Activated CD4-positive, alpha-beta T cell treated with anti-CD3 and anti-CD28 coated beads, Interleukin-2, amount 50 U/mL, for 16 hours (primary cell): ENCODE measurements around the gene ARHGAP18.
"Not testable (repeated sequence)": the region's sequence is repeated elsewhere in the genome, so short reads cannot be mapped to it uniquely, and the experiment has no call there.

Source experiments
- DNase-seq: peaks from one replicate; pipeline ENCODE4 v3.0.0-alpha.2; 2020

ARHGAP18 gene

DNA sequence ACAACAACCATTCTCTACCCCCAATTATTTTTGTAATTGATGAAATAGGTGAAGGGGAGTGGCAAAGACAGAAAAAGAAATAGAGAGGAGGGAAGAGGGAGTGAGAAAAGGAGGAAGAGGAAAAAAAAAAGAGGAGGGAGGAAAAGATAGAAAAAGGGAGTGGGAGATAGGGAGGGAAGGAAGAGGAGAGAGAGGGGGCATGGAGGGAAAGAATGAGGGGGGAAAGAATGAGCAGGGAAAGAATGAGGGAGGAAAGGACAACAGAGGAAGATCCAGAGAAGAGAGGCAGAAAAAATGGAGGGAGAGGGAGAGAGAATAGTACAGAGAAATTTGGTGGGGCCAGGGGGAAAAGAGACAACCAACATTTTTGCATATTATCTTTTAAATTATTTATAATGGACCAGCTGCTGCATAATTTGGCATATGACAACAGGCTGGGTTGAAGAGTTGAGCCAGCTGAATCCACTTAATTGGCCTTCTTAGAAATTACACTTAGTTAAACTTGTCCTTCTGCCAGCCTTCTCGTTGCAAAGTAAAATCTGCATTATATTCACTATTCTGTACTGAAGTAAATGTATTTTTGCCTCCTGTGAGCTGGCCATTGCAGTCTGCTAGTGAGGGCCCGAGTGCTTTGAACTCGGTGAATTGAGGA, 101.0 kb downstream of the ARHGAP18 start:
- DNase-seq, result no peak

DNA sequence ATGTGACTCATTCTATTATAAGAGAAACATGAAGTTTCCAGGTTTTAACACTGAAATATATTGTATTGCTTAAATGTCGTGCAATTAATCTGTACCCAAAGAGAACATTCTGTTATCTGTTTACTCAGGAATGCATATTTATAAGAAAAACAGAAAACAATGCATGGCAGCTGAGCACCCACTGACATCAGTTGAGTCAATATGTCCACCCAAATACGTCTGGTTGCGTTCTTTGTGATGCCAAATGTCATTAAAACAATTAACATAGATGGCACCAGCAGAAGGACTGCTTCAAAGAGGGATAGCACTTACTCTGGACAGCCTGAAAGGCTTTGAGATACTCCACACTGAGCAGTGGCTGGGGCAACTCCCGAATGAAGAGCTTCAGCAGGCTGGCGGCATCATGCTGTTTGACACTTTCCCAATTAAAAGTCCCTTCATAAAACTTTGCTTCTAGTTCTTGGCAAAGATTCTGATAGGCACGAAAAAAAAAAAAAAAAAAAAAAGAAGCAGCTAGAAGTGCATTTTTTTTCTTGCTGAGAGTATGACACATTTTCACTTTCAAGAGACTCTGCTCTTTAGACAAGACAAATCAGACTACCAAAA, 102.3 kb downstream of the ARHGAP18 start:
- no peak for DNase-seq

DNA sequence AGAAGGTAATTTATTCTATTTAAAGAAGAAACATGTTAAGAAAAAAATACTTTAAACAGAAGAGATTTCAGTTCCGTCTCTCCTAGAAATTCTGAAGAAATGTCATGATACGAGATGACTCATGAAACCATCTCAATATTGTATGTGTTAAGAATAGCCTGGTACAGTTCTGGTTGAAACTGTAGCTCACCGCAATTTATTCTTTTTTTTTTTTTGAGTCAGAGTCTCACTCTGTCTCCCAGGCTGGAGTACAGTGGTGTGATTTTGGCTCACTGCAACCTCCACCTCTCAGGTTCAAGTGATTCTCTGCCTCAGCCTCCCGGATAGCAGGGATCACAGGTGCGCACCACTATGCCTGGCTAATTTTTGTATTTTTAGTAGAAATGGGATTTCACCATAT, 103.3 kb downstream of the ARHGAP18 start:
- DNase-seq, result peak; percentile 53

DNA sequence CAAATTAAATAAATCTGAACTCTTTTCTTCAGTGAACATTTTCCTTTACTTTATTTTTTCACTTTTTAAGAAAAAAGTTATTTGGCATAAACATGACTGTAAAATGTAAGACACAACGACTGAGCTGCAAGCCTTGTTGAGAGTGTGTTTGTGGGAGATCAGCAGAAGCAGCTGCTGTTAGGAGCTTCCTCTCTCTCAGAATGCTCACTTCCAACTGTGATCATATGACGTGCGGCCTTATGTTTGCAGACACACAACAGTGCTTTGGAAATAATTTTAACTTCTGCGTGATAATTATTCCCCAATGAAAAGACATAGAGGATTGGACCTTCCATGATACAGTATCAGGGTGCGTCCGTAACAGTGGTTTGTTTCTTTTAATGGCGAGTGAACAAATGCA, 104.0 kb downstream of the ARHGAP18 start:
- no peak for DNase-seq

DNA sequence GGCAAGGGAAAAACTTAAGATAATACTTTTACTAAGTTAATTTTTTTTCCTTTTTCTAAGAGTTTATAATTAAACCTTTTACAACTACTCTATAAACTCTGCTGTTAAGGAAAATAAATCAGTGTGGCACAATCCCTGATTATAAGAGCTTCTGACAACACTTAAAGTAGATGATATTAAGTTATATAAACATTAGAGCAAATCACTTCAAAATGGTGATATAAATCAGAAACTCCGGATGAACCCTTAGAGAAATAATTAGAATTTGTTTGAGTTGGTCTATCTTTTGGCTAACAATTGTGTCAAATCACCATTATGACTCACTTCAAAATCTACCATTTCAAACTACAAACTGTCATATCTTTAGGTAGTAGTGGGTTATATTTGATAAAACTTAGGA, 104.9 kb downstream of the ARHGAP18 start:
- no peak for DNase-seq

DNA sequence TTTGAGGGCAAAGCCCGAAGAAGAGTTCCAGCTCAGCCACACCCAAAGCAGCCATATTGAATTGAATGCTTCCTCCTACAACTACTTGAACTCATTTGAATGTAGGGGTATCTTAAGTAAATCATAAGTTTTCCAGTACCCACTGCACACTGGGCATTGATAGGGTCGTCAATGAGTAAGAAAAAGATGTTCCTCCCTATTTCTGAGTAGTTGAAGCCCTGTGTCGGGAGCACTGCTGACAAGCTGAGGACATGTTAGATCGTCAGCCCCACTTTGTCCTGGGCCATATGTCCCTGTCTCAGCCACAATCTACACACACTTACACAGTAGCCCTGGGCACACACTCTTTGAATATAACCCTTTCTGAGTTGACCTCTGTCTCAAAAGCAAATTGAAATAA, 105.7 kb downstream of the ARHGAP18 start:
- DNase-seq, result no peak

DNA sequence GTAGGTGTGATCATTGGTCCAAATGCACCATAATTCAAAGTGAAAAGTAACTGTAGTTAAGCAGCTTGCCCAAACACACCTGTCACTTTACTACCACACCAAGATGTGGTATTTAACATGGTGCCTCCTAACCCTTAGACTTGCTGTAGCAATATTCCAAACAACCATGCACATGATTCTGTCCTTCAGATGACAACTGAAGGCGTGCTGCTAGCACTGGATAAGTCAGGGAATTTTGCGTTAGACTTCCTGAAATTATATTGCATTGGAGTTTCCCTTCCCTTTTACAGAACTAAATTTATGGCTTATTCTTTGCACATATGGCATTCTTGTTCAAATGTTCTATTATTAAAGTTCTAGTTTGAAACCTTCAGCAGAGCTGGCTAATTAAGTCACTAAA, 106.2 kb downstream of the ARHGAP18 start:
- no peak for DNase-seq

DNA sequence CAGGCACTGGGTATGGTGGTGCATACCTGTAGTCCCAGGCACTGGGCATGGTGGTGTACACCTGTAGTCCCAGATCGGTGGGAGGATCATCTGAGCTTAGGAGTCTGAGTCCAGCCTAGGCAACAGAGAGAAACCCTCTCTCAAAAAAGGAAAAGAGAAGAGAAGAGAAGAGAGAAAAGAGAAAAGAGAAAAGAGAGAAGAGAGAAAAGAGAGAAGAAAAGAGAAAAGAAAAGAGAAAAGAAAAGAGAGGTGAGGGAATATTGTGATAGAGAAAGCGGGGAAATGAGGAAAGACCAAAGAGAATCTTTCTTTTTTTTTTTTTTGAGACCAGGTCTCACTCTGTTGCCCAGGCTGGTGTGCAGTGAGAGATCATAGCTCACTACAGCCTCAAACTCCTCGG, 108.7 kb downstream of the ARHGAP18 start:
- no peak for DNase-seq

DNA sequence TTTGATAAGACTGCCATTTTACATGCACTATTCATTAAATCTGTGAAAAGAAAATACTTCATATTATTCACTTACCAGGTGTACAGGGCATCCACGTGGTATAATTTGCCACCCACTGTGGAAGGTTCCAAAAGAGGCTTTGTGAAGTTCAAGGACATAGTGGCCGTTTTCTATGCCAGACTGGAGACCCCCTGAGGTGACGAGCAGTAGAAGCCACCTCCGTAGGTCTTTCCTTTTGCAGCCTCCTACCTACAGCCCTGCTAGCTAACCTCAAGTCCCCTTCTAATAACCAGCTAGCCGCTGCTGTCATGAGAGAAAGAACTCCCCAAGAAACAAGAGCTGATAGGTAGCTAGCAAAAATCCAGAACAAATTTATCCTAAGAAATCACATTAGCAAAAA, 110.5 kb downstream of the ARHGAP18 start:
- no peak for DNase-seq

DNA sequence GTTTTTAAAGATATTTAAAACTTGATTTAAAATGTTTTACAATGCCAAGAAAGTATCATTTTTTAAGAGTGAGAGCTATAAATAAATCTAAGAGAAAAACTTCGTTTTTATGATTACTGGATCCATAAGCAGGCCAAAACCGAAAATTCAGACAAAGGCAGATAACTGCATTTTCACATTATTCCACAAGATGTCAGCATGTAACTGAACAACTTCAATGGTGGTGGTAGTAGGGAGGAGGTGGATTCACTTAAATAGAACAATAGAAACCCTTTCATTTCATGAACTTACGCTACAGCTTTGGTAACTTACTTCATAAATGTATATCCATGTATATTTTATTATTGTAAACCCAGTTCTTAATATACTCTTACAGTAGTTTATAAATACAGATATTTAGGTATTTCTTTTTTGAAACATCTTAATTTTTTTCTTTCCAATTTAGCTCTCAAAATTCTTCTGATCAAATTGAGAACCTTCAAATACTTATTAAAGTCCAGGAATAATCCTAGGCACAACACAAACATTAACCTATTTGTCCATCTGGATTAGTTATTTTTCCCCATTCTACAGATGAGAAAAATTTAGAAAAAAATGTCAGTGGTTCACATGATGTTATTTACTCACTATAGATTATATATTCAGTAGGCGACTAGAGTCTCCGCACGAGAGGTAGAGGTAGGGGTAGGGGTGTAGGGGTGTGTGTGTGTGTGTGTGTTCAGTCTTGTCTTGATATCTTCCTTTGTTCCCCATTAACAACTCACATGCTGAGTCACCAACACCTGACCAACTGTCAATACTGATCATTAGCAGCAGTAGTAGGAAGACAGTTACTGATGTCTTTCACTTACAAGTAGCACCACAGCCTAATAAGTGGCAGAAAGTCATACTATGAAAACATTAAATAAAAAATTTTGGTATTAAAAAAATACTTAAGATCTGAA, 111.5 kb downstream of the ARHGAP18 start:
- DNase-seq, result peak; percentile 74

DNA sequence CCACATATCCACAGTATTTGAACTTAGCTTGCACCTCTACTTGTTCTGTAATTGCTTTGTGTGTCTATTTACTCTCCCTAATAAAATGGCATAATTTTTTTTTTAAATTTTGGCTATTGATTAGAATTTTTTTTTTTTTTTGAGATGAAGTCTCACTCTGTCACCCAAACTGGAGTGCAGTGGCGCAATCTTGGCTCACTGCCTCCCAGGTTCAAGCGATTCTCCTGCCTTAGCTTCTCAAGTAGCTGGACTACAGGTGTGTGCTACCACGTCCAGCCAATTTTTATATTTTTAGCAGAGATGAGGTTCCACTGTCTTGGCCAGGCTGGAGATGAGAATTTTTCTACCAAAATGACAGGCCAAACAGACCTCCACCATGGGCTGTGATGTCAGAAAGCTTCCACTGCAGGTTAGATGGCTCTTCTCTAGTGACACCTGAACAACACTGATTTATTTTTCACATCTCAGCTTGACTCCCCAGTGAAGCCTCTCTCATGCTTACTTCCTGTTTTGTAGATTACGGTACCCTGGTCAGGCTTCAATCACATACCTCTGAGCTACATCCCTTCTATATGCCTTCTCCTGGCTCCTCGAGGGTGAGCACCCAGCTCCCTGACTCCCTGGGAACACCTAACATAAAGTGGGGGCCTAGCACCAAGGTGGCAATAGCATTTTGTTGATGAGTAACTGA, 112.8 kb downstream of the ARHGAP18 start:
- DNase-seq, result no peak

DNA sequence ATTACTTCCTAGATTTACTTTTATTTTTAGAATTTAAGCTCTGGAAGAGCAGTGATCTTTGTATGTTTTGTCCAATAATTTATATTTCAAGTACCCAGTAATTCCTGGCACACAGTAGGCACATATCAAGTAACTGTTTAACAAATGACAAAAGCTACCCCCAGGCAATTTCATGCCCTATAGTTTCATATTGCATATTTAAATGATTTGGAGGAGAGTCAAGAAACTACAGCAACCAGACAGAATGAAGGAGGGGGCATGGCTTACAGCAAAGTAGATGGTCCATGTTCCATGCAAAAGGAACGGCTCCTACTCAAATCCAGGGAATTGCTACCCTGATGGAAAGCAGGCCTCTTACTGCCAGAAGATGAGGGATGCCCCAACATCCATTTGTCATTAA, 113.5 kb downstream of the ARHGAP18 start:
- no peak for DNase-seq

DNA sequence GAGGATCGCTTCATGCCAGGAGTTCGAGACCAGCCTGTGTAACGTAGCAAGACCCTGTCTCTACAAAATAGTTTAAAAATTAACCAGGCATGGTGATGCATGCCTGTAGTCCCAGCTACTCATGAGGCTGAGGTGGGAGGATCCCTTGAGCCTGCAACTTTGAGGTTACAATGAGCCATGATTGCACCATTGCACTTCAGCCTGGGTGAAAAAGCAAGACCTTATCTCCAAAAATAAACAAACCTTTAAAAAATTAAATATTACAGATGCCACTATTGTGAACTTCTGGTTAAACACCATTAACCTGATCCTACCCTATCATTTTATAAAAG, 116.8 kb downstream of the ARHGAP18 start:
- no peak for DNase-seq

DNA sequence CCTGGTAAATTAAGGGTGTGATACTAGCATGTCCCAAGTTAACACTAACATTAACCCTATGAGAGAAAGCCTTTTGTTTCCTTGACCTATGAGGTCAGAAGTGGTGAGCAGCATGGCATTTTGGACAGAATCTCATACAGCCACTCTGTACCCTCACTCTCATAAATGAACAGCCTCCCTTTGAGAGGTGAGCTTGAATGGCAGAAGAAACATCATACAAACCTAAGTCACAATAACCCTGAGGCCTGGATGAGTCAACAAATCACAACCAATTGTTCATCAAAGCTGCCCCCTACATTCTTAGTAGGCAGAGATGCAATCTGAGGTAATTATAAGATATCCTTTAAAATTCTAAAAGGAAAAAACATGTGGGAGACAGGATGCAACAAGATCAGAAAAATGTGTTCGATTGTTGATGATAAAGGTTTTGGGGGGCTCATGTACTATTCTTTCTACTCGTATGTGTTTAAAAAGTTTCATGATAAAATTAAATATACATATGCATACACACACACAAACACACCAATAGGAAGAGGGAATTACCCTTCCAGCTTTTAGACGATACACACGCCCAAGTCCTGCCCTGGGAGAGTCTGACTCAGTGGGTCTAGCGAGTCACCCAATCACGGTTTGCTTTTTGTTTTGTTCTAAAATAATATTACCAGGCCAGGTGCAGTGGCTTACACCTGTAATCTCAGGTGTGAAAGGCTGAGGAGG, 117.3 kb downstream of the ARHGAP18 start:
- DNase-seq, result no peak

DNA sequence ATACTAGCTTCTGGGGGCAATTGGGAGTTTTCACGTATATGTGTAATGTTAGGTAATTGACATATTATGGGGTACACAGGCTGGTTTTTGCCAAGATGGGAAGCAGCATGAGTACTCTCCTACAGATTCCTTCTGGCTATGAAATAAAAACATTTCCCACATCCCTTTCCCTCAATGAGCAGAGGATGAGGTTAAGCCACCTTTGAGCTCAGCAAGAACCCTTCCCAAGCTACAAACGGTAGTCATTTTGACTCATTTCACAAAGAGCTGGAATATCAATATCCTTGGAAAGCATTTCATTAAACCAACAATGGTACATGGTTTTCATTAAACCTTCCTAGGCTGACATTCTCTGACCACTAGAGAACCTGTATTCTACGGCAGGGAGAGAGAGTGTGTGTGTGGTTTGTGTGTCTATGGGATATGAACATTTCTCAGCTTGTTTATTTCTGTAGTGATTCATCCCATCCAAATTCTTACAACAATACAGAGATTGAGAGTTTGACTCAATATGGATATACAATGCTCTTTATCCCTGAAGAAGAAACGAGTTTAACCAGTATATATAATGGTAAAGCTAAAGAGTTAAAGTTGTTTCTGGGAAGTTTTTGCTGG, 119.5 kb downstream of the ARHGAP18 start:
- DNase-seq, result no peak

DNA sequence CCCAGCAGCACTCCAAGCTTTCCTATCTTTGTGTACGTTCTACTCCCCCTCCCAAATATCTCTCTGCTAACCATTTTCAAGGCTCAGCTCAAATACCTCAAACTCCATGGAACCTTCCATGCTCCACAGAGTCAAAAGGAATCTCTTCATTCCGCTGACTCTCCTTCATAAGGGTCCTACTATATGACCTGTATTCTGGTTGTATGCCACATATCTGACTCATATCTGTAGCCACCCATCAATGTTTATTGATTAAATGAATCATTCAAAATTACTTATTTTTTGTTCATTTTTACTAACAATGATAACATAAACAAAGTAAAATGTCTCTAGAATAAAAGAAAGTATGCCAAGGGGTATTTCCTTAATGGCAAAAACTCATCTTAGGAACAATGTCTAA, 123.2 kb downstream of the ARHGAP18 start:
- DNase-seq, result no peak

DNA sequence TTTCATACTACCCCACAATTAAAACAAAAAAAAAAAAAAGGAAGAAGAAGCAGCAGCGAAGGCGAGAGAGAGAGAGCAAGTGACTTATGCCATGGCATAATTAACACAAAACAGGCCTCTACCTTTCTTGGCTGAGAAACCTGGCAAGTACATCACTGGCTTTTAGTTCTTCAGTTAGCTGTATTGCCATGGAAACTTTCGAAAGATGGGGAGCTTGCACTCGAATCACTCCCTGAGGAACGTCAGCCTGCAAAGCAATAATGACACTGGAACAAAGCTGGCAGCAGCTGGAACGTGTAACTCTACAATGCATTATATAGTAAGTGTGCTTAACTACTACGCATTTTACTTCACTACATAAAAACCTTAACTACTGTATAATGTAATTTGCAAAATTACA, 126.1 kb downstream of the ARHGAP18 start:
- no peak for DNase-seq

DNA sequence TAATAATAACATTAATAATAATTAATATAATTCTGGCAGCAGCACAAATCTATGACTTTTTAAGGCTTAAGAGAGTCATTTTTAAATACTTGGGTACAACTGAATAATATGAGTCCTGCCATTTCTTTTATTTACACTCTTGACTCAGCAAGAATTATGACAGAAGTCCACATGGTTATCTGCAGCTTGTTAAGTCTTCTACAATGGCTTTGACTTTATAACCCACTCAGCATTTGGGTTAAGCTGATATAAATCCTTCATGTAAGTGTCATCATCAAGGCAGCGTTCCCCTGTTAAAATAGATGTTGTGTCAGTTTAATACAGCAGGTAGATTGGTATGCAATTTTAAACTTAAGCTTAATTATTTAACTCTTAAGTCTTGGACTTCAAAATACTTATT, 131.7 kb downstream of the ARHGAP18 start:
- DNase-seq, result no peak

DNA sequence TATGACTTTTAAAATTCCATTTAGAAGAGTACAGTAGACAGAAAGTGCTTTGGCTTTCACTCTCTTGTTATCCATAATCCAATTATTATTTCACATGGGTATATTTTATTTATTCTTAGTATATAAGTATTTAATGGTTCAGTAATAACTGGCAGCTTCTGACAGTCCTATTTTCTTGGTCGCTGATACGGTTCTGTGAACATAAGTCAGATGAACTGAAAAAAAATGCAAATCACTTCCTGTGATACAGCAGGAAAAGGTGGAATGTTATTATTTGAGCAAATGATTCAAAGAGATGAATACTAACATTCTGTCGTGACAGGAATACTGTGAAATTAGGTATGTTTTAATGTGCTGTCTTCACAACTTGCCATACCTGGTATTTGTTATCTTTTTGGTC, 132.3 kb downstream of the ARHGAP18 start:
- no peak for DNase-seq

DNA sequence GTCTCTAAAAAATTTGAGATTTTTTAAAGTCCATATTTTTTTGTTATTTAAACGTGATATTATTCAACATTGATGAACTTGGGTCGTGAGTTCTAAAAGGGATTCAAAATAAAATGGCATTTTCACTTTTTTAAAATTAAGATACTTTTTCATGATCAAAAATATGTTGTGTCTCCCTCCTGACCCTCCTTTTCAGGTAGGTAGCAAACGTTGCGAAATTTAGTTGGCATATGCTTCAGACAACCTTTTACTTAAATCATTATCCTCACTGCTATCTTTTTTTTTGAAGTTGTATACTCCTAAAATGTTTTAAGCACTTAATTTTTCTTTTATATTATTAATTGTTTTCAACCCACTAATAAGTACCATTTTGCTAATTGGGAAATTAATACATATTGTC, 133.5 kb downstream of the ARHGAP18 start:
- DNase-seq, result no peak

DNA sequence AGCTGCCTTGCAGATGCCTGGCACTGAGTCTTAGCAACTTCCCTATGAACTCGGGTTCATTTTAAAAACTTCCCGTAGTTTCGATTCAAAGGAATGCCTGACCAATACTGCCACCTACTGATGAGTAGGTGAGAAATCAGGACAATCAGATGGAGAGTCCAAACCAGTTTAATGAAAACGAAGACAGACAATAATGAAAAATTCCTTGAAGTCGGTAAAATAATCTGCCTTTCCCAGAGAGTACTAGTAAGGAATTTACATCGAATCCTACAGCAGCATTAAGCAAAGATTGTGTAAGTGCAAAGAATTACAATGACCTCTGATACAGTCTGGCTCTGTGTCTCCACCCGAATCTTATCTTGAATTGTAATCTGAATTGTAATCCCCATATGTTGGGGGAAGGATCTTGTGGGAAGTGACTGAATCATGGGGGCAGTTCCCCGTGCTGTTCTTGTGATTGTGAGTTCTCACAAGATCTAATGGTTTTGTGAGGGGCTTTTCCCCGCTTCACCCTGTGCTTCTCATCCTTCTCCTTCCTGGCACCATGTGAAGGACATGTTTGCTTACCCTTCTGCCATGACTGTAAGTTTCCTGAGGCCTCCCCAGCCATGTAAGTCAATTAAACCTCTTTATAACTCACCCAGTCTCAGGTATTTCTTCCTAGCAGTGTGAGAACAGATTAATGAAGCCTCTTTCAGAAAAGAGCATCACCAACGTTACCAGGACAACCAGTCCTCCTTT, 134.4 kb downstream of the ARHGAP18 start:
- DNase-seq, result no peak

DNA sequence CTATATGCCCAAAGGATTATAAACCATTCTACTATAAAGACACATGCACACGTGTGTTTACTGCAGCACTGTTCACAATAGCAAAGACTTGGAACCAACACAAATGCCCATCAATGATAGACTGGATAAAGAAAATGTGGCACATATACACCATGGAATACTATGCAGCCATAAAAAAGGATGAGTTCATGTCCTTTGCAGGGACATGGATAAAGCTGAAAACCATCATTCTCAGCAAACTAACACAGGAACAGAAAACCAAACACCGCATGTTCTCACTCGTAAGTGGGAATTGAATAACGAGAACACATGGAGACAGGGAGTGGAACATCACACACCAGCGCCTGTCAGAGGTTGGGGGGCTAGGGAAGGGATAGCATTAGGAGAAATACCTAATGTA, 135.4 kb downstream of the ARHGAP18 start:
- not testable (repeated sequence) for DNase-seq
